Measurements from ENCODE around the gene RAB40AL. TPM values are rescaled to one million over a fixed set of nuclear protein-coding genes. Genes with fewer than 3 reads are reported as not detected.

RAB40AL gene
- total and polyA plus RNA-seq, 12 donors: 0.07 to 0.37 (median 0.26) TPM; not detected in 6

DNA sequence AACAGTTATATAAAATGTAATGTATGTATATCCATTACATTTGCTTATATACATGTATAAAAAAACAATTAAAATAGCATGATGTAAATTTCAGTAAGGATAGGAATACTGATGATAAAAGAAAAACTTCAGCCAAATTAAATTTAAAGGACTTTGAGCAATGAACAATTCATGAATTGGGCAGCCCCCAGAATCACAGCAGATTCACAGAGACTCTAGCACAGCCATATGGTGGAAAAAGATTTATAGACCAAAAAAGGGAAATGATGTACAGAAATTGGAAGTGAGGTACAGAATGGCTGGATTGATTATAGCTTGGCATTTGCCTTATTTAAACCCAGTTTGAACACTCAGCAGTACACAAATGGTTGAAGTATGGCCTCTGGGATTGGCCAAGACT, 34.7 kb upstream of the RAB40AL start:
- DNase-seq: no peak
- H3K4me3 ChIP-seq: no peak overlapping the region
- peaks cover 0 to 35% (median 0%) of the 10 kb centered on the region in 9 donors for H3K36me3 ChIP-seq
- no peak for ATAC-seq
- H3K4me1 ChIP-seq: no peaks in the 10 kb centered on the region
- H3K9me3 ChIP-seq: no peaks in the 10 kb centered on the region
- H3K27ac ChIP-seq: no peak overlapping the region
- TF ChIP-seq, protein P1, sequence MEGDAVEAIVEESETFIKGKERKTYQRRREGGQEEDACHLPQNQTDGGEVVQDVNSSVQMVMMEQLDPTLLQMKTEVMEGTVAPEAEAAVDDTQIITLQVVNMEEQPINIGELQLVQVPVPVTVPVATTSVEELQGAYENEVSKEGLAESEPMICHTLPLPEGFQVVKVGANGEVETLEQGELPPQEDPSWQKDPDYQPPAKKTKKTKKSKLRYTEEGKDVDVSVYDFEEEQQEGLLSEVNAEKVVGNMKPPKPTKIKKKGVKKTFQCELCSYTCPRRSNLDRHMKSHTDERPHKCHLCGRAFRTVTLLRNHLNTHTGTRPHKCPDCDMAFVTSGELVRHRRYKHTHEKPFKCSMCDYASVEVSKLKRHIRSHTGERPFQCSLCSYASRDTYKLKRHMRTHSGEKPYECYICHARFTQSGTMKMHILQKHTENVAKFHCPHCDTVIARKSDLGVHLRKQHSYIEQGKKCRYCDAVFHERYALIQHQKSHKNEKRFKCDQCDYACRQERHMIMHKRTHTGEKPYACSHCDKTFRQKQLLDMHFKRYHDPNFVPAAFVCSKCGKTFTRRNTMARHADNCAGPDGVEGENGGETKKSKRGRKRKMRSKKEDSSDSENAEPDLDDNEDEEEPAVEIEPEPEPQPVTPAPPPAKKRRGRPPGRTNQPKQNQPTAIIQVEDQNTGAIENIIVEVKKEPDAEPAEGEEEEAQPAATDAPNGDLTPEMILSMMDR (IDR thresholded peaks at IDR 0.05): no peak
- intact Hi-C loops (cut with DNase I): no loop called here
- peaks cover 0 to 18% (median 0%) of the 10 kb centered on the region in 7 donors for H3K27me3 ChIP-seq

DNA sequence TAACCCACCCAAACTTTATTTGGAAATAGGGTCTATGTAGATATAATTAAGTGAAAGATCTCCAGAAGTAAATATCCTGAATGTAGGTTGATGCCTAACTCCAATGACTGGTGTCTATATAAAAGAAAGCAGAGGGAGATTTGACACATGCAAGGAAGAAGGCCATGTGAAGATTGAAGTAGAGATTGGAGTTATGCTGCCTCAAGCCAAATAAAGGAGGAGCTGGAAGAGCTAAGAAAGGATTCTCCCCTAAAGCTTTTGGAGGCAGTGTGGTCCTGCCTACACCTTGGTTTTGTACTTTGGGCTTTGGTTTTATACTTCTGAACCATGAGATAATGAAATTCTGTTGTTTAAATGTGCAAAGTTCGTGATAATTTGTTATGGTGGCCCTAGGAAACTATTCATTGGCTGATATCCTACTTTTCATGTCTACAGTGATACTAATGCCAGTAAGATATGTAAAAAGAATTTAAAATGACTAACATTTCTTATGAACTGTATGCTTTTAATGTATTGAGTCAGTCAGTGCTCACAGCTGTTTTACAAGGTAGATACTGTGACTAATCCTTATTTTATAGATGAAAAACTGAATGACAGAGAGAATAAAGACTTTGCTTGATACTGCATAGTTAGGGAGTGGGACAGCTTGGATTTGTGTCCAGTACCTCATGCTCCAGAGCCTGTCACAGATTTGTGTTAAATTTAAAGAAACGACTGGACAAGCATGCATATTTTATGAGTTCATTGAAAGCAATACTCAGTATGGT, 5.9 kb upstream of the RAB40AL start:
- TF ChIP-seq, protein P1 (IDR thresholded peaks at IDR 0.05): no peak
- no peaks in the 10 kb centered on the region for H3K9me3 ChIP-seq
- intact Hi-C loops (cut with DNase I): no loop called here
- 85 to 94% methylated on average over 2 of the region's 2 CpGs for WGBS, 2 donors
- DNase-seq (no peak), ATAC-seq (no peak)
- H3K4me3 ChIP-seq: no peak overlapping the region
- no peaks in the 10 kb centered on the region for H3K4me1 ChIP-seq
- H3K27ac ChIP-seq: no peak overlapping the region
- H3K27me3 ChIP-seq: peaks cover 0 to 9% (median 0%) of the 10 kb centered on the region in 7 donors
- no peaks in the 10 kb centered on the region for H3K36me3 ChIP-seq

DNA sequence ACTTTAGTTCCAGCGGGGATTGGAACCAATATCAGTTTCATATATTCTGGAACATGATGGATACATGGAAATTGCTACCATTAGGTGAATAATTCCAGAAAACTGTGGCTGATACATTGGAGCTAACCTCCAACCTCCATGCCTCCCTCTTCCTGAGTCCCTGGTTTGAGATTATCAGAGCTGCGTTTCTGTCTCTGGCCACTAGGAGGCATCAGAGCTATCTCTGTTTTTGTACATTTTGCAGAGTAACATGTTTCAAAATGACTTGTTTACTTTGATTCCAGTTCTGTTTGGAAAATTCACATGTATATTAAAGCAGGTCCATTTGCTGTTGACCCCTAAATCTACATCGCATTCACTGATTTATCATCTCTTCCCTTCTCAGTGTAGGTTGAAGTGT, 2.4 kb upstream of the RAB40AL start:
- WGBS, 2 donors: 61 to 71% methylated on average over 3 of the region's 3 CpGs
- no peak overlapping the region for H3K27ac ChIP-seq
- H3K4me3 ChIP-seq: no peak overlapping the region

More for the DNA sequence above, 2.4 kb upstream of the RAB40AL start:
- intact Hi-C loops (cut with DNase I): no loop called here
- Histone ChIP-seq H3K9me3 (no peaks in the 10 kb centered on the region), H3K36me3 (no peaks in the 10 kb centered on the region), H3K27me3 (peaks cover 0 to 4% (median 0%) of the 10 kb centered on the region in 7 donors), H3K4me1 (no peaks in the 10 kb centered on the region)
- no peak for DNase-seq
- TF ChIP-seq, protein P1 (IDR thresholded peaks at IDR 0.05): peak in 8 of 9 donors; percentile 26 to 77 (median 52)
- no peak for ATAC-seq

Data from heart right ventricle (tissue), 16 donors.